GM21381 (cell line): Measurements from ENCODE around the gene ACRBP.

ENCODE experiments used
- ATAC-seq: cut with Tn5 transposase; IDR thresholded peaks from one replicate; pipeline ENCODE4 v1.9.1; 2021; ENCODE audit warnings: mild to moderate bottlenecking, moderate library complexity; ENCODE audit not compliant: unreplicated experiment

ACRBP gene

GRCh38 chr12:6647083-6647604 lies at the start of gene ACRBP:
Gene ACRBP (minus strand): TSS chr12:6647432. CDS start chr12:6647366, 66 bp downstream.
- no peak for ATAC-seq

DNA sequence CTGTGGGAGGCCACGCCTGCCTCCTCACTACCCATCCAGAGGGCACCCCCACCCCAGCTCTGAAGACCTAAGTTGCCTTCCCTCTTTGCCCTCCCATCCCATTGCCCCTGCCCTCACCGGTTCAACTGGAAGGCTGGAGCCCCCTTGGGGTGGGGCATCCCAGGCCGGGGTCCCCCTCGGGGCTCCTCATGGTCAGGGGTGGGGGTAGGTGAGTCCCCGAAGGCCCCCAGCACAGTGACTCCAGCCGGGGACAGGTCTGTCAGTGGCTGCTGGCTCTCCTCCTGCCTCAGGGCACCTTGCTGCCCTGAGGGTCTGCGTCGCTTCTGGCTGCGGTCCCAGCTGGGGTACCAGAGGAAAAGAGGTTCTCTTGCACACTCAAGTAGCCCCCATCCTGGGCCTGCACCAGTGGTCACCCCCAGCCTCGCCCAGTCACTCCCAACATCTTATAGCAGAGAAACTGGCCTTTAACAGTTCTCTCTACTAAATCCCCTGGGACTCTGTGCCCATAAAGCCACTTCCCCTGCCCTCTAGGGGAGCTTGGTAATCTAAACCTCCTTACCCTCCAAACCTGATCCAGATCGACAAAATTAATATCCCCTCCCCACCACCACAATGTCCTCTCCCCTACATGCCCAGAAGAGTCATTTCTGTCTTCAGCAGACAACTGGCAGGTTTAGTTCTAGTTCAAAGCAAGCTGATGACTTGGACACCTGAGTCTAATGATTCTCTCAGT lies 48.2 kb upstream of the ACRBP start:
- ATAC-seq = no peak

DNA sequence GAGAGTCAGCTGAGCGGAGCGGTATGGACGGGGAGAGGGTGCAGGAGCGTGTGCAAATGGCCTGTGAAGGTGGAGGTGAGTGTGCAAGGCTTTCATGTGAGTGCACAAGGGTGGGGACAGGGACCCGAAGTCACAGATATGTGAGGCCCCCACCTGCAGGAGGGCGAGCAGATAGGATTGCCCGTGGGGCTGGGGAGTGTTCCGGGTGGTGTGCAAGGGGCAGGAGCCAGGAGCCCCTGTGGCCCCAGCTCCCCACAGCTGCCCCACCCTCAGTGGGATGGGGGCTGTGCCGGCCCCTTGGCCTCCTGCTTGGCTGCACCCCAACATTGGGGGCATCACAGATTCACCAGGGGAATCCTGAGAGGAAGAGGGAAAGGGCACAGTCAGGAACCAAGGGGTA lies 47.5 kb upstream of the ACRBP start:
- no peak for ATAC-seq

- no peak for ATAC-seq
Measured at GRCh38 chr12:6693832-6694355, 46.7 kb upstream of the ACRBP start.

DNA sequence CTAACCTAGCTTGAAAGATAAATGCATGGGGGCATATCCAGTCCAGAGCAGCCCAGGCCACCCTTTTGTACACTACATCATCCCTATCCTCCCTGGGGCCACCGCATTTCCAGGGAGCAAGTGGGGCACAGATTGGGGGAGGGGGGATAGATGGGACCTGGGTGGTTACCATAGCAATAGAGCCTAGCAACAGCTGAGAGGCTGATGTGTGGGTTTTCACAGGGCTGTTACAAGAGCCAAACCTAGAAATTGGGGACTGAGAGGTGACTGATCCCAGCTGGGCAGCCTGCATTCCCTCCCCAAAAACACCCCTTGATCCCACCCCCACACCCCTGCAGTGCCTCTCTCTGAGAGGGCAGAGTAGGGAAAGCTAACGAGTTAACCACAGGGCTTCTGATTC lies 45.7 kb upstream of the ACRBP start:
- ATAC-seq = no peak

DNA sequence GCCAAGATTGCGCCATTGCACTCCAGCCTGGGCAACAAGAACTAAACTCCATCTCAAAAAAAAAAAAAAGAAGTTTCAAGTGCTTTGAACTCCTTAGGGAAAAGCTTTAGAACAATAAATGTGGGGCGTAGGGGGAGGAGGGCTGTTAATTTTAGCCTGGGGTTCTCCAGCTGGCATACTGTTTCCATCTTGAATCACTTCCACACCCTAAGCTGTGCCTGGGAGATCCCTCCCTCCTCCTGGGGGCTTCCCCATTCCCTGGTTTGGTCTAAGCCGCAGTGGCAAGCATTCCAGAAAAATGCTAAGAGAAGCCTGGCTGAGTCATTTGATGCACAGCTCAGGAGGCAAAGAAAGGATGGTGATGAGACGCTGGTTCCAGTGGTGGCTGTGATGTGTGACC lies 44.2 kb upstream of the ACRBP start:
- no peak for ATAC-seq

GRCh38 chr12:6688999-6689882 lies 42.0 kb upstream of the ACRBP start, which contains the start of gene ZNF384:
Gene ZNF384 (minus strand): TSS chr12:6689375. CDS start chr12:6679520, 9,855 bp downstream.
- ATAC-seq = peak; percentile 83

DNA sequence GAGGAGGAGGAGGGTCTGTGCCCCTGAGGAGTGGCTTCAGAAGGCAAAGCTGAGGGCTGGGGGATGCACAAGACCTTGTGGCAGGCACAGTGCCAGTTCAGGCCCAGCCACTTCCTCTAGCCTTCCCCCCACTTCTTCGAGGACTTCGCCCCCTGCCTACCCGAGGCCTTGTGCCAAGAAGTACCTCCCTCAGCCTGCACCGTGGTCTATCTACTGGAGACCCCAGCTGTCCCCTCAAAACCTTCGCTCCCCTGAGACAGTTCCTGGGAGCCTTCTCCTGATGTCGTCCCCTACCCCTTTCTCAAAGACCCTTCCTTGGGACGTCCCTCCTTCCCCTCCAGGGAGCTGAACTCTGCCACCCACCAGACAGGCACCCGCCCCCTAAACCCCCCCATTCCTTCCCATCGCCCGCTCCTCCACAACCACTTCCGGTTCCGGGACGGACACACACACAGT lies 41.3 kb upstream of the ACRBP start:
- ATAC-seq = no peak

DNA sequence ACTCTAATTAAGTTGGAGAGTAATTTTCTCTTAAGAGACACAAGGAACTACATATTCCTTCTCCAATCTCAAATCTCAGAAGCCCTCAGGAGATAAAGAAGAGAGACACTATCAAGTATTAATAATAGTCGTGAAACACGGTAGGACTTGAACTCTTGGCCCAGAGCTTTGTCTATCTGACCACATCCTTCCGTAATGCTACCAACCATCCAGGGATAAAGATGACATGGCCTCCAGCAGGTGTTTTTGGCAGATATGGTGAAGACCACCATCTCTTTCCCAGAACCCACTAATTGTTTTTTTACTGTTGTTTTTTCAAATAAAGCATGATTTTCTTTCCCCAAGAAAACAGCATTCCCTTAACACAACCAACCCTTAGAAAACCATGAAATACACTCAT lies 38.6 kb upstream of the ACRBP start:
- no peak for ATAC-seq

DNA sequence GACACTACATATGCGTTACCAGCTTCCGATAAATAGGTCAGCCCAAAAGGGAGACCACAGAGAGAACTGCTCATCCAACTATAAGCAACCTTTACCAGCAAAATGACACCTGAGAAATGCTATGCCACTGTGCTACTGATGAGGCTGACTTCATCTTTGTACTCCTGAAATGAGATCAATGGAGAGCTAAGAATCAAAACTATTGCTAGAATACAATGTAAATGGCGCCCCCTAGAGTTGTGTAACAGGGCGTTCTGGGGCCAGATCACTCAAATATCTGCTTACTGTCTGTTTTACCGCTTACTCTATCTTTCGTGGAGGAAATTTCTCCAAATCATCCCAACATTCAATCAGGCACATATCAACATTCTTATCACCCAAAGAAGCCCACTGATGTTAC lies 37.4 kb upstream of the ACRBP start:
- ATAC-seq = no peak

GRCh38 chr12:6676962-6677361 lies 29.7 kb upstream of the ACRBP start:
- ATAC-seq = no peak

DNA sequence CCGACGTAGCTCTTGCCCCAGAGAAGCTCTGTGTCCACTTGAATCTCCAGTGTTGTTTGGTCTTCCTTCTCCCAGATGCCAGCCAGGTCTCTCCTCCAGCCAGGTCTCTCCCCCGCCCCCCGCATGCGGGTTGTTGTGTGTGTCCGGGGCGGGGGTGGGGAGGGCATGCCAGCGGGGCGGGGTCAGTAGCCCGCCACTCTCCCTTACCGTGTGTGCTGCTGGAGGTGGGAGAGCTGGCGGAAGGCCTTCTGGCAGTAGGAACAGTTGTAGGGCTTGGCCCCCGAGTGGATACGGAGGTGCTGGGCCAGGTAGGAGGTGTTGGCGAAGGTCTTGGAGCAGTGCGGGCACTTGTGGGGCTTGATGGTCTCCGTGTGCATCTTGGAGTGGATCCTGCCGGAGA lies 24.9 kb upstream of the ACRBP start:
- ATAC-seq = no peak

- no peak for ATAC-seq
Measured at GRCh38 chr12:6667559-6668210, 20.5 kb upstream of the ACRBP start.

- ATAC-seq = no peak
Measured at GRCh38 chr12:6666211-6666610, 19.0 kb upstream of the ACRBP start.

DNA sequence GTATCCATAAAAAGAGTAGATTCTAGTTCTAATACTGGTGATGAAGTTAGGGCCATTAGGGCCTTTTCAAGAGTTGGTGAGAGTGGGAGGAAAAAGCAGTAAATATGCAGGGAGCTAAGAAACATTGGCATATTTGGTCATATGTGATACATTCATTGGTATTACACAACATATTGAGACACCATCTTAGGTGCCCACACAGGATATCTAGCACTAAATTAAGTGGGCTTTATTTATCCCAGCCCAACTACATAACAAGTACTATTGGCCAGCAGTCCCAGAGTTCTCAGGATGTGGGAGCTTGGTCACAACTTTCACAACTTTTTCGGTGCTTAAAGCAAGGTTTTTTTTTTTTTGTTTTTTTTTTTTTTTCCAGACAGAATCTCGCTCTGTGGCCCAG lies 17.7 kb upstream of the ACRBP start:
- ATAC-seq = no peak

- peak; percentile 96 for ATAC-seq
Measured at GRCh38 chr12:6662906-6663742, 15.9 kb upstream of the ACRBP start, which contains the start of gene ING4. Gene ING4 (minus strand): TSS chr12:6663119. CDS start chr12:6663101, 18 bp downstream.

GRCh38 chr12:6662602-6662905 lies 15.3 kb upstream of the ACRBP start:
- ATAC-seq = peak; percentile 26

- ATAC-seq = no peak
Measured at GRCh38 chr12:6653987-6654386, 6.8 kb upstream of the ACRBP start.

DNA sequence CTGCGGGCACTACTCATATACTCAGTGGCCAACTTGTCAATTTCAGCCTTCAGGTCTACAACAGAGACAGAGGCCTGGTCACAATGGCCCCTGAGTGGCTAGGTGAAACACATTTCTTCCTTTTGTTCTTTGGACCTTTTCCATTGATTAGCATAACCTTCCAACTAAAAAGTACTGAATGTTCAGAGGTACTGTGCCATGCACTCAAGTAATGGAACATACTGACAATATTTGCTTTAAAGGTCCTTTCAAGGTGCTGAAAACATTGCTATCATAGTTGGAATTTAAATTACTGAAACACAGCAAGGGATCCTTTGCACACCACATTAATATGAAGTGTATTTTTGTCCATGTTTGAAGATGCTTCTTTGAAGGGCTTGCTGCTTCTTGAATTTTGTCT lies 6.1 kb upstream of the ACRBP start:
- ATAC-seq = no peak

GRCh38 chr12:6652391-6652790 lies 5.2 kb upstream of the ACRBP start:
- no peak for ATAC-seq
